HG03025 (cell line): Measurements from ENCODE around the gene NR1H3.

Experiments
- ATAC-seq: cut with Tn5 transposase; IDR thresholded peaks from one replicate; pipeline ENCODE4 v1.9.1; 2021; ENCODE audit warnings: mild to moderate bottlenecking, moderate library complexity; ENCODE audit not compliant: unreplicated experiment, low FRiP score

NR1H3 gene

GRCh38 chr11:47243454-47243853 is 14.3 kb upstream of the NR1H3 start:
- ATAC-seq: no peak

- ATAC-seq: no peak
Measured at GRCh38 chr11:47244448-47245350, 13.1 kb upstream of the NR1H3 start.

DNA sequence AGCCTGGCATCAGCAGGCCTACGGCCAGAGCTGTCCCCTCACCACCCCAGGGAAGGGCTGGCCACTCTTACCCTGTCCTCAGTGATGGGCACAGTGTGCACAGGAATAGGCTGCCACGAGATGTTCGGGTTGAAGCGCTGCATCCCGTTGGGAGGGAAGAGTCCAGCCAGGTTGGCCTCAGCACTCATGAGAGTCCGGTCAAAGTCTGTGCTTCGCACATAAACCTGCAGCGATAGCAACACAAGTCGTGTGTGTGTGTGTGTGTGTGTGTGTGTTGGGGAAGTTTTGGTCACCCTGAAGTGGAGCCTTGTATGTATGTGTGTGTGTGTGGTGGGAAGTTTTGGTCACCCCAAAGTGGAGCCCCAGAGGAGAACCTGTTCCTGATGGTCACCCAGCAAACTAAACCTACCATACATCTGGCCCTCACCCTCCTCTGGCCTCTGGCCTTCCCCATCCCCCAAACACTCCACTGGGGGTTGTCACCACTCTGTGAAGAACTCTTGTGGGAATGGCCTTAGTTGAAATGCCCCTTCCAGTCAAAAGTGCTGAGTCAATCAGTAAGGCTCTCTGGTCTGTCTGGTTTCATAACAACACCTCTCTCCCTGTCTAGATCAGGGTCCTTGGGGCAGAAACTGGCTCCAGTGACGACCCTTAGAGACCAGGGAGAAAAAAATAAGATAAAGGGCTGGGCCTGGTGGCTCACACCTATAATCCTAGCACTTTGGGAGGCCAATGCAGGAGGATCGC is 12.0 kb upstream of the NR1H3 start:
- no peak for ATAC-seq

- no peak for ATAC-seq
Measured at GRCh38 chr11:47247502-47247901, 10.3 kb upstream of the NR1H3 start.

- peak; percentile 36 for ATAC-seq
Measured at GRCh38 chr11:47248304-47248663, 9.5 kb upstream of the NR1H3 start.

DNA sequence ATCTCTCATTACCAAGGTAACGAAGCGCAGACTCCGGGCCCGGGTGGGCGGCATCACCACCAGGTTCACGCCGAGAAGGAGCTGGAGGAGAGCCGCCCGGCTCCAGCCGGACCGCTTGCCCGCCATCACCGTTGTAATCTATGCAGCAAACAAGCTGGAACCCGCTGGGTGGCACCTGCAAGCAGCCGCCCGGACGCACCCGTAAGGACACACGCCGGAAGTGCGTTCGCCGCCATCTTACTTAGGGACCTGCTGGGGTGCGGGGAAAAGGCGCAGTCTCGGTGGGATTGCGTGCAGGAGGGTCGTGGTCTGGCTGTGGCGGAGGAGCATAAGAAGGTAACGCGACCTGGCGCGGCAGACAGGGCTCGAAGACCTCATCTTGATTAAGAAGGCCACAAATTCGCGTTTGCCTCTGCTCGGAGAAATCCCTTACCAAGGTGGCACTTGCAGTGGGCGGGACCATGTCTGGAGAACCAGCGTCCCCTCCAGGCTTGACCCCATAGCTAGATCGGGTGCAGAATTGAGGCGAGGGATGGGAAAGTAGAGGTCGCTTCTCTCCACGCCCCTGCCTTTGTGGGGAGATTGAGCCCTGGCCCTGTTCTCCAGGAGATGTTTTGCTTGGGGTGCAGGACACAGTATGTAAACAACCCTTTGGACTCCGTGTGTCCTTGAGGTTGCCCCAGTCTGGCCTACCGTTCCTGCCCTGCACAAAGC is 9.0 kb upstream of the NR1H3 start, which contains the start of gene ACP2:
ACP2 (minus strand) TSS at position 151 of the 714 bp plus-strand sequence; CDS start at position 126, 25 bp downstream.
- ATAC-seq: peak; percentile 80

DNA sequence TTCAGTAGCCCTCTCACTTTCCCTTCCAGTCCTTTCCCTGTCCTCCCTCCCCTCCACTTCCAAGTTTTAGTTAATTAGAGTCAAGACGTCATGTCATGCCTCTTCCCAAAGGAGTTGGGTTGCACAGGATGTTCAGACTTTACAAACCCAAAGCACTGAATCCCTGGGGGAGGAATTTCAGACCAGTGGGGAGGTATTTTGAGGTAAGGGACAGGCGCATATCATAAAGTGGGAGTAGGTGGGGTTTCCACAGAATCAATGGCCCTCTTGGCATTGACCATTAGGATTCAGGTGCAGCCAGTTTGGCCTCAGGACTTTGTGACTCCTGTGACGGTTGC is 8.4 kb upstream of the NR1H3 start:
- ATAC-seq: no peak

GRCh38 chr11:47251751-47252150 is 6.0 kb upstream of the NR1H3 start:
- no peak for ATAC-seq

- ATAC-seq: no peak
Measured at GRCh38 chr11:47253660-47254059, 4.1 kb upstream of the NR1H3 start.

GRCh38 chr11:47254386-47254785 is 3.4 kb upstream of the NR1H3 start:
- ATAC-seq: no peak

GRCh38 chr11:47256374-47256773 is 1.4 kb upstream of the NR1H3 start:
- no peak for ATAC-seq

DNA sequence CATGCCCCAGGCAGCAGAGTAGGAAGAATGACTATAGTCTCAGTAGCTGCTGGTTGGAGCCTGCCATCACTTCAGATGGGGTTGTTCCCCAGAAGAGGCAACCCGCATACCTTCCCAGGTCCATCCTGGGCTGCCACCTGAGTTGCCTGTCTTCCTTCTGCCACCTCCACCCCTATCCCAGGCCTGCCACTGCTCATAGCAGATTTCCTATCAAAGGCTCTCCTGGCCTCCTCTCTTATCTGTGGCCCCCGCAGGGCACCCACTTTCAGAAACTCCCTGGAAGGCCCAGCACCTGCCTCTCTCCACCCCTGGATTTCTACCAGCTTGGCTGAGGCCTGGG is 649 bp upstream of the NR1H3 start:
- ATAC-seq: no peak

GRCh38 chr11:47258317-47258902 is 614 bp downstream of the NR1H3 start:
- no peak for ATAC-seq

DNA sequence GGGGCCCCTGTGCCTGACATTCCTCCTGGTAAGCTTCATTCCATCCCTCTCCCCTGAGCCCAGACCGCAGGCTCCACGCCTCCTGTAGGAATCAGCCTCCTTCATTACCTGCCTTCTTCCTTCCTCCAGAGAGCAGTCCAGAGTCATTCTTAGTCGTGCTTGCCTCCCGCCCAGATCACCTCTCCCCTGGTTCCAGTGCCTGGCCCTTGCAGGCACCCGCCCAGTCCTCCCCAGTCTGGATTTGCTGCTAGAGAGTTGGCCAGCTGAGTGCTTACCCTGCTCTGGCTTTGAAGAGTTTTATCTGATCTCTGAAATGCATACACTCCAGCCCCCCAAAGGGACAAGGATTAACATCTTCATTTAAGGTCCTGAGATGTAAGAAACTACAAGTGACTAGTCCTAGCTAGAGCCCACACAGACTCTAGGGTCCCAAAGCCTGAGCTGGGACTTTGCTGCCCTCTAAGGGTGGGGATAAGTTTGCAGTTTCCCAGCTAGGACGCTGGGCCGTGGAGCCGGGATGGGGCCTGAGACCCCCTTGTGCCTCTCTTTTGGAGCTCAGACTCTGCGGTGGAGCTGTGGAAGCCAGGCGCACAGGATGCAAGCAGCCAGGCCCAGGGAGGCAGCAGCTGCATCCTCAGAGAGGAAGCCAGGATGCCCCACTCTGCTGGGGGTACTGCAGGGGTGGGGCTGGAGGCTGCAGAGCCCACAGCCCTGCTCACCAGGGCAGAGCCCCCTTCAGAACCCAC is 1.6 kb downstream of the NR1H3 start:
- ATAC-seq: no peak

GRCh38 chr11:47260366-47260765 is 2.6 kb downstream of the NR1H3 start:
- ATAC-seq: no peak

- ATAC-seq: no peak
Measured at GRCh38 chr11:47261291-47261800, 3.5 kb downstream of the NR1H3 start.

DNA sequence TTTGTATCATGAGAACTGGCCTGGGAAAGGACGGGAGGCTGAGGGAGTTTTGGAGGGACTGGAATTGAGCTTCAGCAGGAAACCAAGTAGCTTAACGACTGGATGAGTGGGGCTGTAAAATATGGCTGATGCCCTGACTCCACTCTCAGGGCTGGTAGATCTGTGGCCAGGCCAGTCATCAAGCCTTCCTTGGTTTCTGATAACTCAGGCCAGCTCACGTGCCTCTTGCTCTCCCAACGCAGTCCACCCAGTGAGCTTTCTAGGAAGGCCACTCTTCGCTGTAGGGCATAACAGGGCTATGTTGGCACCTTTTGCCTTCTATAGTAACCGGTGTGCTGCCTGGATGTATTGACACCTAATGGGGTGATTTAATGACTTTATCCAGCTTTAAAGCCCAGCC is 6.3 kb downstream of the NR1H3 start:
- ATAC-seq: no peak

DNA sequence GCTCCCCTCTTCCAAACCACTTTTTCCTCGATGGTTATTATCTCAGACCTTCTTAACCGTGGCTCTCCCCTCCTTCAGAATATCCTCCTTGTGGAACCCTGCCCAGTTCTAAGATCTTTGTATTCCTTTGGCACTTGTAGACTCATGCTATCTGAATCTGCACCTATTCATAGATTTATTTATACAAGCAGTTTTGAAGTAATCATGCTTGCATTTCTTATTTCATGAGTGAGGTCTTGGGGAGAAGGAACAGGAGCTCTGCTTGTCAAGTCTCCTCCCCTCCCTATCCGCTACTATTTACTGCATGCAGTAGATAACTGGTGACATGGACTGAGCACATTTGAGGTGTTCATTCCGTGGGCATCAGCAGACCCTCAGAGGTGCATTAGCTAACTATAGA is 6.7 kb downstream of the NR1H3 start:
- ATAC-seq: no peak

GRCh38 chr11:47267876-47268275 is 10.1 kb downstream of the NR1H3 start:
- no peak for ATAC-seq

- ATAC-seq: no peak
Measured at GRCh38 chr11:47268448-47269001, 10.7 kb downstream of the NR1H3 start.
